HepG2 (cell line): Measurements from ENCODE around the gene SHANK3. TPM values are rescaled to one million over a fixed set of nuclear protein-coding genes. Genes with fewer than 3 reads are reported as not detected.
"Not testable (repeated sequence)": the region's sequence is repeated elsewhere in the genome, so short reads cannot be mapped to it uniquely, and the experiment has no call there.

Experiments
- ATAC-seq: fragments of 200-7000 bp; cut with Tn5 transposase; 3 replicates; pipeline ENCODE4 v1.9.1; 2020; ENCODE audit warnings: mild to moderate bottlenecking, moderate library complexity
- BruUV-seq: library from RNA; stranded (reverse); fragments of 400-500 nt; replicated peaks from 2 replicates; lab custom pipeline; 2021; lab: Mats Ljungman, UMichigan
- CTCF ChIA-PET: fragments of 300-600 bp; formaldehyde crosslinking; extraction: SDS; loops from one replicate; lab custom pipeline; 2021; ENCODE audit warnings: low total read pairs, inconsistent platforms, low intra/inter-chr PET ratio; lab: Yijun Ruan, JAX
- POLR2A ChIA-PET: fragments of 350-600 bp; sonication (Branson Sonifier 250); formaldehyde crosslinking; loops from one replicate; lab custom pipeline; 2020; ENCODE audit warnings: antibody characterized with exemption, inconsistent platforms; lab: Yijun Ruan, JAX
- DNase-seq: peaks from one replicate; pipeline ENCODE4 v3.0.0-alpha.2; 2015; ENCODE audit warnings: low spot score
- FAIRE-seq: peaks from 3 replicates; lab custom pipeline; 2011; peaks lifted over from hg19 to GRCh38; lab: Jason Lieb, UNC
- H2AFZ ChIP-seq: one replicate; pipeline ENCODE4 v1.6.1; 2011; ENCODE audit warnings: low read length, inconsistent platforms
- H3K27ac ChIP-seq: fragments of 300-600 bp; 3 replicates; pipeline ENCODE4 v1.8.0; 2011; ENCODE audit warnings: mixed run types, mild to moderate bottlenecking, mixed read lengths, low read length, inconsistent platforms; ENCODE audit not compliant: insufficient read depth; ENCODE audit errors: extremely low read length
- H3K27me3 ChIP-seq, 2 experiments: fragments of 200-600 bp in 1 of 2; 2 replicates in 1 of 2; 3 replicates in 1 of 2; pipeline versions ENCODE4 v1.6.0 to v1.8.0; 2011; ENCODE audit warnings: low read length in 2 of 2, mild to moderate bottlenecking in 2 of 2, moderate library complexity in 2 of 2, inconsistent platforms in 1 of 2; ENCODE audit not compliant: insufficient read depth in 2 of 2, control insufficient read depth in 1 of 2
- H3K36me3 ChIP-seq, 2 experiments: fragments of 200-600 bp in 1 of 2; replicated peaks in 1 of 2; 2 replicates in 1 of 2; 3 replicates in 1 of 2; pipeline versions ENCODE4 v1.5.1 to v1.8.0; 2011; ENCODE audit warnings: low read length in 2 of 2, inconsistent platforms in 1 of 2; ENCODE audit not compliant: insufficient read depth in 2 of 2, control insufficient read depth in 1 of 2
- H3K4me1 ChIP-seq: 2 replicates; pipeline ENCODE4 v1.5.1; 2012; ENCODE audit warnings: low read length, inconsistent platforms; ENCODE audit not compliant: insufficient read depth
- H3K4me2 ChIP-seq: 2 replicates; pipeline ENCODE4 v1.6.0; 2011; ENCODE audit warnings: low read depth, low read length, inconsistent platforms
- H3K4me3 ChIP-seq, 3 experiments: fragments of 200-600 bp in 1 of 3; sonication (generic), shearing (Covaris generic) in 1 of 3; replicated peaks in 1 of 3; 2 replicates each; pipeline ENCODE4 v1.5.1; 2011 to 2016; ENCODE audit warnings: low read length in 3 of 3, inconsistent platforms in 2 of 3, low read depth in 2 of 3, mild to moderate bottlenecking in 2 of 3, control low read depth in 1 of 3, mixed read lengths in 1 of 3; ENCODE audit not compliant: insufficient read depth in 1 of 3
- H3K79me2 ChIP-seq: one replicate; pipeline ENCODE4 v1.6.1; 2011; ENCODE audit warnings: low read length, inconsistent platforms; ENCODE audit not compliant: insufficient read depth
- H3K9ac ChIP-seq: 2 replicates; pipeline ENCODE4 v1.6.0; 2011; ENCODE audit warnings: mild to moderate bottlenecking, low read depth, low read length, inconsistent platforms; ENCODE audit not compliant: insufficient read depth
- H3K9me3 ChIP-seq: 2 replicates; pipeline ENCODE4 v1.5.1; 2012; ENCODE audit warnings: mild to moderate bottlenecking, low read length
- H4K20me1 ChIP-seq: 2 replicates; pipeline ENCODE4 v1.6.0; 2011; ENCODE audit warnings: inconsistent platforms, mild to moderate bottlenecking, low read length, moderate library complexity; ENCODE audit not compliant: insufficient read depth
- MAFK ChIP-seq, 2 experiments: IDR thresholded peaks in 1 of 2; conservative IDR thresholded peaks in 1 of 2; 2 replicates each; pipeline ENCODE4 v1.6.1; 2011; ENCODE audit warnings: improper control_type of control experiment in 2 of 2, low read length in 2 of 2
- NFATC3 ChIP-seq: sonication (generic); formaldehyde crosslinking; IDR thresholded peaks from 2 replicates; pipeline ENCODE4 v1.5.1; 2020; ENCODE audit warnings: mild to moderate bottlenecking, missing genetic modification reagents
- SNAPC2 ChIP-seq: sonication (generic); formaldehyde crosslinking; IDR thresholded peaks from 2 replicates; pipeline ENCODE4 v1.8.1; 2022; ENCODE audit warnings: mild to moderate bottlenecking, missing genetic modification reagents
- WGBS: methylation state at CpG from one replicate; pipeline ENCODE4 v1.1.6; 2017; ENCODE audit warnings: low lambda C conversion rate; 5-methylcytosine and 5-hydroxymethylcytosine counted together
- in situ Hi-C: cut with HindIII; loops from 2 replicates; pipeline ENCODE4 v1.10.0; 2017; ENCODE audit warnings: low pct_unique_long_range_greater_than_20kb; ENCODE audit not compliant: extremely low pct_ligation_motif_present
- intact Hi-C: fragments of 100-400 bp; cut with micrococcal nuclease; formaldehyde crosslinking; loops from one replicate; pipeline ENCODE4 v1.10.0; 2022; ENCODE audit not compliant: unreplicated experiment
- polyA plus RNA-seq, 8 experiments: library from polyadenylated mRNA; depleted of rRNA in 3 of 8; stranded (reverse) in 7 of 8; unstranded in 1 of 8; fragments of >200 nt; fragmentation: Illumina TruSeq in 4 of 8; extraction: Trizol in 4 of 8; gene quantifications; 2 replicates each; pipeline versions ENCODE4 v1.2.1 to v1.2.3, GENCODE V29; 2011 to 2016; ENCODE audit warnings: low read depth in 4 of 8, missing spikeins in 1 of 8, mixed read lengths in 1 of 8; ENCODE audit not compliant: insufficient read depth in 1 of 8
- total RNA-seq, 5 experiments: library from RNA; depleted of rRNA; stranded (reverse); fragments of >200 nt; fragmentation: Illumina TruSeq; extraction: Trizol; gene quantifications; 2 replicates each; pipeline ENCODE4 v1.2.3, GENCODE V29; 2016; ENCODE audit warnings: low read depth in 1 of 5
- TF ChIP-seq, protein P1 (sequence below): sonication (generic); formaldehyde crosslinking; IDR thresholded peaks from 2 replicates; pipeline ENCODE4 v1.5.1; 2020; ENCODE audit warnings: mild to moderate bottlenecking, missing genetic modification reagents, moderate library complexity

SHANK3 gene
- total and polyA plus RNA-seq, 2 of the 13 experiments (the other 11 are each of a cell fraction or from before 2014, with no cell fraction given): 2.9 to 4.6 TPM

DNA sequence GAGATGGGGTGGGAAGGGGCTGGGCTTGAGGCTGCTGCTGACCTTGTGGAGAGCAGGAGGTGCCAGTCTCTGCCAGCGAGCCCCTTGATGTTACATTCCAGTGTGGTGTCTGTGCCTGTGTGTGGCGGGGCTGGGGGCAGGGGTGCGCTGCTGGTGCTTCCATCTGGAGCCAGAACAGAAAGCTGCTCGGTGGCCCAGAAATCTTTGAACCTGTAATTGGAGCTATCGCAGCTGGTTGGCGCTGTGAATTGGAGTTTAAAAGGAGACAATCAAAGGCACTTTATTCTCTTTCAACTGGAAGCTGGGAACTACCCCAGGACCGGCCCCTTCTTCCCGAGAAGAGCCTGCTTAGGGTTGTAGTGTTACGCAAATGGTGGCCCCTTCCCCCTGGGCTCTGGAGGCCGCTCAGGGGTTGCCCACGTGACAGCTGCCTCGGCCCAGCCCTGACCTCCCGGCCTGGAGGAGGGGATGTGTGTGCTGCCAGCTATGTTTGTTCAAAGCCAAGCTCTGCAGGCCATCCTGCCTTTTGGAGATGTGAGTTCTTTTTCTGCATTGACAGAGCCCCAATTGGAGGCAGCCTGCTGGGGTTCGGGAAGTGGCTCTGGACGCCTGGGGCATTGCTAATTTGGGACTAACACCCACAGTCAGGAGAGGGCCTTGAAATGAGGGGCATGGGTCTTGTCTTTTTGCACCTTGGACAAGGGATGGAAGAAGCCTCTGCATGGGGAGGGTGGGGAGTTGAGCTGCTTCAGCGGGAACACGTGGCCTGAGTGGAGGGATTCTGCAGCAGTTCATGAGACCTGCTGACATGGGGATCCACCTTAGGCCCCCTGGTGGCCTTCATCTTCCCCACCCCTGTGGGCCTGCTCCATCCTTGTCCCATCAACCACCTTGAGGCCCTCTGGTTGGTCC lies 30.7 kb upstream of the SHANK3 start (continued):
- TF ChIP-seq, protein P1, sequence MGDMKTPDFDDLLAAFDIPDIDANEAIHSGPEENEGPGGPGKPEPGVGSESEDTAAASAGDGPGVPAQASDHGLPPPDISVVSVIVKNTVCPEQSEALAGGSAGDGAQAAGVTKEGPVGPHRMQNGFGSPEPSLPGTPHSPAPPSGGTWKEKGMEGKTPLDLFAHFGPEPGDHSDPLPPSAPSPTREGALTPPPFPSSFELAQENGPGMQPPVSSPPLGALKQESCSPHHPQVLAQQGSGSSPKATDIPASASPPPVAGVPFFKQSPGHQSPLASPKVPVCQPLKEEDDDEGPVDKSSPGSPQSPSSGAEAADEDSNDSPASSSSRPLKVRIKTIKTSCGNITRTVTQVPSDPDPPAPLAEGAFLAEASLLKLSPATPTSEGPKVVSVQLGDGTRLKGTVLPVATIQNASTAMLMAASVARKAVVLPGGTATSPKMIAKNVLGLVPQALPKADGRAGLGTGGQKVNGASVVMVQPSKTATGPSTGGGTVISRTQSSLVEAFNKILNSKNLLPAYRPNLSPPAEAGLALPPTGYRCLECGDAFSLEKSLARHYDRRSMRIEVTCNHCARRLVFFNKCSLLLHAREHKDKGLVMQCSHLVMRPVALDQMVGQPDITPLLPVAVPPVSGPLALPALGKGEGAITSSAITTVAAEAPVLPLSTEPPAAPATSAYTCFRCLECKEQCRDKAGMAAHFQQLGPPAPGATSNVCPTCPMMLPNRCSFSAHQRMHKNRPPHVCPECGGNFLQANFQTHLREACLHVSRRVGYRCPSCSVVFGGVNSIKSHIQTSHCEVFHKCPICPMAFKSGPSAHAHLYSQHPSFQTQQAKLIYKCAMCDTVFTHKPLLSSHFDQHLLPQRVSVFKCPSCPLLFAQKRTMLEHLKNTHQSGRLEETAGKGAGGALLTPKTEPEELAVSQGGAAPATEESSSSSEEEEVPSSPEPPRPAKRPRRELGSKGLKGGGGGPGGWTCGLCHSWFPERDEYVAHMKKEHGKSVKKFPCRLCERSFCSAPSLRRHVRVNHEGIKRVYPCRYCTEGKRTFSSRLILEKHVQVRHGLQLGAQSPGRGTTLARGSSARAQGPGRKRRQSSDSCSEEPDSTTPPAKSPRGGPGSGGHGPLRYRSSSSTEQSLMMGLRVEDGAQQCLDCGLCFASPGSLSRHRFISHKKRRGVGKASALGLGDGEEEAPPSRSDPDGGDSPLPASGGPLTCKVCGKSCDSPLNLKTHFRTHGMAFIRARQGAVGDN (CRISPR knock-in tag): peak; percentile 98
- TF ChIP-seq SNAPC2: 0 out of 2 replicates have a peak, but pooled peaks have one; percentile 59
- TF ChIP-seq NFATC3 (CRISPR knock-in tag): no peak

DNA sequence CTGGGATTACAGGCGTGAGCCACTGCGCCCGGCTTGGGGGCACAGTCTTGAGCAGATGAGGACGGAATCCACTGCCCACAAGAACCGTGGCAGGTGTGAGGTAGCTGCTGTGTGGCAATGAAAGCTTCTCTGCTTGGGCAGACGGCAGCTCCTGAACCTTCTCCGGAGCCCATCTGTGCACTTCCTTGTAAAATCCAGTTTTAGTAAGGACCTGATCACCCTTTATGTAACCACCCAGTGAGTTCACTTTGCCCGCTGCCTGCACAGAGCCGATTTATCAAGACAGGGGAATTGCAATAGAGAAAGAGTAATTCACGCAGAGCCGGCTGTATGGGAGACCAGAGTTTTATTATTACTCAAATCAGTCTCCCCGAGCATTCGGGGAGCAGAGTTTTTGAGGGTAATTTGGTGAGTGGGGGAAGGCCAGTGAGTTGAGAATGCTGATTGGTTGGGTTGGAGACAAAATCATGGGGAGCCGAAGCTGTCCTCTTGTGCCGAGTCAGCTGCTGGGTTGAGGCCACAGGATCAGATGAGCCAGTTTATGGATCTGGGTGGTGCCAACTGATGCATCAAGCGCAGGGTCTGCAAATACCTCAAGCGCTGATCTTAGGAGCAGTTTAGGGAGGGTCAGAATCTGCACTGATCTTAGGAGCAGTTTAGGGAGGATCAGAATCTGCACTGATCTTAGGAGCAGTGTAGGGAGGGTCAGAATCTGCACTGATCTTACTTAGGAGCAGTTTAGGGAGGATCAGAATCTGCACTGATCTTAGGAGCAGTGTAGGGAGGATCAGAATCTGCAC lies 29.4 kb upstream of the SHANK3 start:
- not testable (repeated sequence) for H4K20me1 ChIP-seq

DNA sequence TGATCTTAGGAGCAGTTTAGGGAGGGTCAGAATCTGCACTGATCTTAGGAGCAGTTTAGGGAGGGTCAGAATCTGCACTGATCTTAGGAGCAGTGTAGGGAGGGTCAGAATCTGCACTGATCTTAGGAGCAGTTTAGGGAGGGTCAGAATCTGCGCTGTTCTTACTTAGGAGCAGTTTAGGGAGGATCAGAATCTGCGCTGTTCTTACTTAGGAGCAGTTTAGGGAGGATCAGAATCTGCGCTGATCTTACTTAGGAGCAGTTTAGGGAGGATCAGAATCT lies 28.9 kb upstream of the SHANK3 start:
- intact Hi-C loops: loop anchor here (5.0 kb wide), 1 partner anchor 49 kb away; no protein-coding TSS in a partner anchor
- FAIRE-seq: peak; percentile 73
- H3K27me3 ChIP-seq, BruUV-seq, H3K9ac ChIP-seq, in situ Hi-C loops, H3K27ac ChIP-seq, H3K36me3 ChIP-seq, POLR2A ChIA-PET, H2AFZ ChIP-seq, H3K4me3 ChIP-seq, H4K20me1 ChIP-seq, ATAC-seq, CTCF ChIA-PET, H3K9me3 ChIP-seq, H3K79me2 ChIP-seq, H3K4me2 ChIP-seq, DNase-seq: not testable (repeated sequence)
- WGBS: 77% methylated on average over 3 of the region's 3 CpGs
- H3K4me1 ChIP-seq: peaks cover 51% of the 10 kb centered on the region

More for the DNA sequence above, 29.4 kb upstream of the SHANK3 start:
- 97% methylated on average over 16 of the region's 17 CpGs for WGBS
- H3K4me2 ChIP-seq, H3K27me3 ChIP-seq, H3K9ac ChIP-seq, FAIRE-seq, in situ Hi-C loops, H3K4me3 ChIP-seq, H3K79me2 ChIP-seq, DNase-seq, ATAC-seq, H2AFZ ChIP-seq, H3K36me3 ChIP-seq, H3K9me3 ChIP-seq, BruUV-seq, H3K27ac ChIP-seq: not testable (repeated sequence)
- TF ChIP-seq MAFK (conservative IDR thresholded peaks at IDR 0.05 in 1 of 2, IDR thresholded peaks at IDR 0.05 in 1 of 2; ENCODE audit: low read length in 2 of 2): 0 out of 4 replicates have a peak, but pooled peaks of 1 of the 2 experiments have one; percentile 0
- H3K4me1 ChIP-seq: peaks cover 57% of the 10 kb centered on the region
- intact Hi-C loops: loop anchor here (5.0 kb wide), 1 partner anchor 49 kb away; no protein-coding TSS in a partner anchor
- ChIA-PET POLR2A (interaction anchor here (1.4 to 5.4 kb wide), 6 partner anchors 12 to 55 kb away, joined by 6 to 56 read pairs (median 14); partner anchors contain the start of gene ARSA), CTCF (interaction anchor here (1.3 to 2.2 kb wide), 2 partner anchors 15 to 23 kb away, joined by 5 to 14 read pairs; partner anchors contain the start of gene ARSA)
